ENCODE data around the gene CLRN1.

Gene CLRN1

GRCh38 chr3:150968341-150969035 is 4.0 kb downstream of the CLRN1 start:
- peaks cover 2% of the 10 kb centered on the region for H3K27me3 ChIP-seq (ENCODE audit: insufficient read depth, low read length)
- H2AFZ ChIP-seq (ENCODE audit: low read depth, low read length) = no peak overlapping the region
- H3K9me3 ChIP-seq (ENCODE audit: low read length) = no peaks in the 10 kb centered on the region
- peaks cover 28% of the 10 kb centered on the region for H3K4me1 ChIP-seq (ENCODE audit: insufficient read depth, low read length)
- H3K36me3 ChIP-seq (ENCODE audit: insufficient read depth, low read length) = no peaks in the 10 kb centered on the region
- H3K4me3 ChIP-seq (ENCODE audit: low read length) = no peak overlapping the region

- Histone ChIP-seq H3K9me3 (ENCODE audit: low read length) (no peaks in the 10 kb centered on the region), H3K27me3 (ENCODE audit: insufficient read depth, low read length) (peaks cover 8% of the 10 kb centered on the region), H2AFZ (ENCODE audit: low read depth, low read length) (no peak overlapping the region), H3K36me3 (ENCODE audit: insufficient read depth, low read length) (no peaks in the 10 kb centered on the region), H3K4me1 (ENCODE audit: insufficient read depth, low read length) (peaks cover 16% of the 10 kb centered on the region), H3K4me3 (ENCODE audit: low read length) (no peak overlapping the region)
Measured at GRCh38 chr3:150965436-150965835, 7.1 kb downstream of the CLRN1 start.

- H3K4me3 ChIP-seq (ENCODE audit: low read length) = no peak overlapping the region
- H3K27me3 ChIP-seq (ENCODE audit: insufficient read depth, low read length) = peaks cover 8% of the 10 kb centered on the region
- no peak overlapping the region for H2AFZ ChIP-seq (ENCODE audit: low read depth, low read length)
- H3K36me3 ChIP-seq (ENCODE audit: insufficient read depth, low read length) = no peaks in the 10 kb centered on the region
- H3K4me1 ChIP-seq (ENCODE audit: insufficient read depth, low read length) = peaks cover 4% of the 10 kb centered on the region
- H3K9me3 ChIP-seq (ENCODE audit: low read length) = no peaks in the 10 kb centered on the region
Measured at GRCh38 chr3:150961949-150962348, 10.6 kb downstream of the CLRN1 start.

GRCh38 chr3:150960708-150961684 is 11.5 kb downstream of the CLRN1 start:
- Histone ChIP-seq H2AFZ (ENCODE audit: low read depth, low read length) (no peak overlapping the region), H3K27me3 (ENCODE audit: insufficient read depth, low read length) (peaks cover 8% of the 10 kb centered on the region), H3K4me1 (ENCODE audit: insufficient read depth, low read length) (peaks cover 4% of the 10 kb centered on the region), H3K9me3 (ENCODE audit: low read length) (no peaks in the 10 kb centered on the region), H3K4me3 (ENCODE audit: low read length) (no peak overlapping the region), H3K36me3 (ENCODE audit: insufficient read depth, low read length) (no peaks in the 10 kb centered on the region)

- Histone ChIP-seq H3K4me3 (ENCODE audit: low read length) (no peak overlapping the region), H3K27me3 (ENCODE audit: insufficient read depth, low read length) (peaks cover 10% of the 10 kb centered on the region), H3K36me3 (ENCODE audit: insufficient read depth, low read length) (no peaks in the 10 kb centered on the region)
Measured at GRCh38 chr3:150958683-150959082, 13.8 kb downstream of the CLRN1 start.

GRCh38 chr3:150956376-150956775 is 16.2 kb downstream of the CLRN1 start:
- Histone ChIP-seq H2AFZ (ENCODE audit: low read depth, low read length) (no peak overlapping the region), H3K4me1 (ENCODE audit: insufficient read depth, low read length) (peaks cover 4% of the 10 kb centered on the region), H3K4me3 (ENCODE audit: low read length) (no peak overlapping the region), H3K9me3 (ENCODE audit: low read length) (no peaks in the 10 kb centered on the region), H3K27me3 (ENCODE audit: insufficient read depth, low read length) (peaks cover 13% of the 10 kb centered on the region), H3K36me3 (ENCODE audit: insufficient read depth, low read length) (no peaks in the 10 kb centered on the region)

More at GRCh38 chr3:150958683-150959082, 13.8 kb downstream of the CLRN1 start:
- Histone ChIP-seq H3K9me3 (ENCODE audit: low read length) (no peaks in the 10 kb centered on the region), H3K4me1 (ENCODE audit: insufficient read depth, low read length) (peaks cover 4% of the 10 kb centered on the region), H2AFZ (ENCODE audit: low read depth, low read length) (no peak overlapping the region)

GRCh38 chr3:150951923-150952322 is 20.6 kb downstream of the CLRN1 start:
- Histone ChIP-seq H2AFZ (ENCODE audit: low read depth, low read length) (no peak overlapping the region), H3K4me3 (ENCODE audit: low read length) (no peak overlapping the region), H3K36me3 (ENCODE audit: insufficient read depth, low read length) (no peaks in the 10 kb centered on the region), H3K27me3 (ENCODE audit: insufficient read depth, low read length) (peaks cover 6% of the 10 kb centered on the region), H3K9me3 (ENCODE audit: low read length) (no peaks in the 10 kb centered on the region), H3K4me1 (ENCODE audit: insufficient read depth, low read length) (no peaks in the 10 kb centered on the region)

GRCh38 chr3:150945226-150946032 is 27.1 kb downstream of the CLRN1 start:
- Histone ChIP-seq H3K4me3 (ENCODE audit: low read length) (no peak overlapping the region), H3K36me3 (ENCODE audit: insufficient read depth, low read length) (no peaks in the 10 kb centered on the region), H3K27me3 (ENCODE audit: insufficient read depth, low read length) (no peaks in the 10 kb centered on the region), H3K9me3 (ENCODE audit: low read length) (no peaks in the 10 kb centered on the region), H3K4me1 (ENCODE audit: insufficient read depth, low read length) (no peaks in the 10 kb centered on the region), H2AFZ (ENCODE audit: low read depth, low read length) (no peak overlapping the region)

- Histone ChIP-seq H3K27me3 (ENCODE audit: insufficient read depth, low read length) (no peaks in the 10 kb centered on the region), H3K9me3 (ENCODE audit: low read length) (no peaks in the 10 kb centered on the region), H3K36me3 (ENCODE audit: insufficient read depth, low read length) (no peaks in the 10 kb centered on the region), H3K4me3 (ENCODE audit: low read length) (no peak overlapping the region), H2AFZ (ENCODE audit: low read depth, low read length) (no peak overlapping the region), H3K4me1 (ENCODE audit: insufficient read depth, low read length) (no peaks in the 10 kb centered on the region)
Measured at GRCh38 chr3:150942221-150942620, 30.3 kb downstream of the CLRN1 start.

GRCh38 chr3:150936693-150937092 is 35.8 kb downstream of the CLRN1 start:
- Histone ChIP-seq H3K36me3 (ENCODE audit: insufficient read depth, low read length) (no peaks in the 10 kb centered on the region), H2AFZ (ENCODE audit: low read depth, low read length) (no peak overlapping the region), H3K9me3 (ENCODE audit: low read length) (no peaks in the 10 kb centered on the region), H3K4me3 (ENCODE audit: low read length) (no peak overlapping the region), H3K4me1 (ENCODE audit: insufficient read depth, low read length) (no peaks in the 10 kb centered on the region), H3K27me3 (ENCODE audit: insufficient read depth, low read length) (no peaks in the 10 kb centered on the region)

GRCh38 chr3:150933473-150933995 is 39.0 kb downstream of the CLRN1 start:
- no peaks in the 10 kb centered on the region for H3K36me3 ChIP-seq (ENCODE audit: insufficient read depth, low read length)
- H3K27me3 ChIP-seq (ENCODE audit: insufficient read depth, low read length) = no peaks in the 10 kb centered on the region
- no peaks in the 10 kb centered on the region for H3K4me1 ChIP-seq (ENCODE audit: insufficient read depth, low read length)
- H3K9me3 ChIP-seq (ENCODE audit: low read length) = no peaks in the 10 kb centered on the region
- H2AFZ ChIP-seq (ENCODE audit: low read depth, low read length) = no peak overlapping the region
- H3K4me3 ChIP-seq (ENCODE audit: low read length) = no peak overlapping the region

GRCh38 chr3:150931745-150932144 is 40.8 kb downstream of the CLRN1 start:
- no peaks in the 10 kb centered on the region for H3K9me3 ChIP-seq (ENCODE audit: low read length)
- H3K36me3 ChIP-seq (ENCODE audit: insufficient read depth, low read length) = no peaks in the 10 kb centered on the region
- no peak overlapping the region for H2AFZ ChIP-seq (ENCODE audit: low read depth, low read length)
- no peaks in the 10 kb centered on the region for H3K4me1 ChIP-seq (ENCODE audit: insufficient read depth, low read length)
- H3K4me3 ChIP-seq (ENCODE audit: low read length) = no peak overlapping the region
- no peaks in the 10 kb centered on the region for H3K27me3 ChIP-seq (ENCODE audit: insufficient read depth, low read length)
